Stimulated activated CD4-positive, alpha-beta T cell treated with anti-CD3 and anti-CD28 coated beads, Interleukin-15, amount 100 ng/mL, for 24 hours (primary cell): ENCODE data around the gene WHAMM.

ENCODE experiments used
- DNase-seq: peaks from one replicate; pipeline ENCODE4 v3.0.0-alpha.2; 2020

The WHAMM gene

DNA sequence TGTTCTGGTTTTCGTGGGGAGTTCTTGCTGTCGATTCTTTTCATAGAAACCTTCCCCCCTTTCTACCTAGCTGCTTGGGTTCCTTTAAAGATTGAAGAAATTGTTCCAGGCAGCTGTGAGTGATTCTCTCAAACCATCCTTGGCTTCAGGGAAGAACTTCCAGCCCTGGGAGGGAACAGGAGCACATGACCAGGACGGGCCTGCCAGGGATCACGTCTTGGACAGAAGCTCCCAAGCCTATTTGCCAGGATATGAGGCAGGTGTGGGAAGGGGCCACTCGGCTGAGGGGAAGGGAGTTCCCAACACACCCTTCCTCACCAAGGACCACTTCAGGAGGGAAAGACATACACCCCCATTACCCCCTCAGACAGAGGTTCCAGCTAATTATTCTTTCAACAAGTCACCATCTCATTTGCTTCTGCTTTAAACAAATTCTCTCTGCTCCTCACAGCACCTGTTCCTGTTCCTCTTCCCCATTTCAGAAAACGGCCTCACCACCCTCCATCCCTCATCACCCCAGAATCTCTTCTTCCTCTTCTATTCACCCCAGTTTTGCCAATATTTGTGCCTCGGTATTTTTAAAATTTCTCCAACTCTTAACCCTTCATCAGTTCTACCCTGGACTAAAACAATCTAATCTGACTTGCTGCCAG lies 62.5 kb downstream of the WHAMM start:
- no peak for DNase-seq

GRCh38 chr15:82873000-82873680 lies 63.7 kb downstream of the WHAMM start:
- no peak for DNase-seq

DNA sequence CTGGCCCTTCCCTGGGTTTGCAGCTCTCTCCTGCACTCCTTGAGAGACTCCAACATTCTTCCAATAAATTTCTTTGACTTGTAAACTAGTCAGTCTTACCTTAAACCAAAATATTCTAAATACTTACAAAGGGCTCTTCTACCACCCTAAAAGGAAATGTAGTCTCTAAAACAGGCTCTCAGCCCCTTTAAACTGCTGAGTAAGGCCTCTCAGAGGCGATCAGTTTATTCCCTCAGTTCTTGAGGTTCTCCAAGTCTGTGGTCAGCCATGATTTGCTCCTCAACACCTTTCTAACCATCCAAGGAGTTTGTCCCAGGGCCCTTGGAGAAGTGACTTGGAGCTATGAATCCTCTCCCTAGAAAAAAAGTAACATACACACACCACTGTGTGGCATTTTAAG lies 64.8 kb downstream of the WHAMM start:
- DNase-seq: no peak

GRCh38 chr15:82874961-82875360 lies 65.5 kb downstream of the WHAMM start:
- no peak for DNase-seq

DNA sequence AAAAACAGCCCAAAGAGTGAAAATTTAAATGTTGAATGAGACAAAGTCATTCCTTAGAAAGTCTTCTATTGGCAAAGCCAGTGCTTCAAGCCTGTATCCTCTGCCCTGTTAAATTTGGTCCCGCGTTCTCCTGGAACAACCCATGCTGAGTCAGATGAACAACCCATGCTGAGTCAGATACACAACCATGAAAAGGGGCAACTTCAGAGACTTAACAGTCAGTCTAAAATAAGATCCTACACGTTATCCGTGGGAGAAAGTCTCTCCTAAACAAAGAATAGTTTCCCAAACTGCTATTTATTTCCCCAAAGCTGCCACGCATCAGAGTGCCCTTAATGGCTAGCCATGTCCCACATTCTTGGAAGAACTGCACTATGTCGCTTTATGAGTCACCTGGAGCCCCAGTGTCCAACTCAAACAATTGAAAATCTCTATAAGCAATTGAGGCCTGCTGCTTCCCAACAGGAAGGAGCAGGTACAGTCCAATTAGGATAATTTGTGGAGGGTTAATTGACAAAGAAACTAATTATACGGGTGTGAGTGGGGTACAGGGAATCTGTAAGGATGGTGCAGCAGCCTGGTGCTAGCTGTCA lies 66.1 kb downstream of the WHAMM start:
- no peak for DNase-seq

- DNase-seq: no peak
Observed at GRCh38 chr15:82877825-82878224, 68.4 kb downstream of the WHAMM start.

DNA sequence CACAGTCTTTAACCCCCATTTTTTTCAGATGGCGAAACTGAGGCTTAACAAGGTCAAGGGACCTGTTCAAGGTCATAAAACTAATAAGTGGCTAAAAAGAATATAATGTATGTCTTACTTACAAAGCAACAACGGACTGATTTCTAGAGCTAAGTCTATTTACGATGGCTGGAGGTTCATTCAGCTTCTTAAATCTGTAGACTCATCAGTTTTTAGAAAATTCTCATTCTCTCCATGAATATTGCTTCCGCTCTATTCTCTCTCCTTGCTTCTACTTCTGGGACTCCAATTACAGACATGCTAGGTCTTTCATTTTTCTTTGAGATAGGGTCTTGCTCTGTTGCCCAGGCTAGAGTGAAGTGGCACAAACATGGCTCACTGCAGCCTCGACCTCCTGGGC lies 68.9 kb downstream of the WHAMM start:
- no peak for DNase-seq

GRCh38 chr15:82880704-82881103 lies 71.3 kb downstream of the WHAMM start:
- no peak for DNase-seq

- DNase-seq: no peak
Observed at GRCh38 chr15:82881747-82882146, 72.3 kb downstream of the WHAMM start.

- DNase-seq: no peak
Observed at GRCh38 chr15:82882273-82882928, 73.0 kb downstream of the WHAMM start.
